Measurements from ENCODE around the gene PPM1H.
A peak's percentile ranks its signal among the peaks of the same experiment; 100 is the strongest.

The PPM1H gene

DNA sequence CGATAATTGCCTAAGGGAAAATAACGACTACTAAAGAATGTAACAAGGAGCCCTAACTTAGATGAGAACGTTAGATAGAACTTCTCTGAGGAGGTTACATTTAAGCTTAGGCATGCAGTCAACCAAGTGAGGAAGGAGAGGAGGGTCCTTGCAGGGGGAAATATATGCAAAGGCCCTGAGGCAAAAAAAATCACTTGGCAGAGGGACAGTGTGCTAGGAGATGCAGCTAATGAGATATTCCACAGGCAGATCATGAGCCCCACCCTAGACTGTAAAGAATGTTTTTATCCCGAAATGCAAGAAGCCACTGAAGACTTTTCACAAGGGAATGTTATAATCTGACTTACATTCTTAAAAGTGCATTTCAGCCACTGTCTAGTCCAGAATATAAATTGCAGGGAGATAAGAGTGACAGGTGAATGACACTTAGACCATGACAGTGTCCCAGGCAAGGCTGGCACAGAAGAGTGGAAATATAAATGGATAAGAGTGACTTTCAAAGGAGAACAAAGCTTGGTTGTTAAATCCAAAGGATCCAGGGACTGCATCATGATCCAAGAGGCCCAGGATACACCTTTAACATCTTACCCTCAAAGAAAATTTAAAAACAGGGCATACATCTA, 61.0 kb downstream of the PPM1H start:
- no peak for DNase-seq (ENCODE audit: low spot score)

DNA sequence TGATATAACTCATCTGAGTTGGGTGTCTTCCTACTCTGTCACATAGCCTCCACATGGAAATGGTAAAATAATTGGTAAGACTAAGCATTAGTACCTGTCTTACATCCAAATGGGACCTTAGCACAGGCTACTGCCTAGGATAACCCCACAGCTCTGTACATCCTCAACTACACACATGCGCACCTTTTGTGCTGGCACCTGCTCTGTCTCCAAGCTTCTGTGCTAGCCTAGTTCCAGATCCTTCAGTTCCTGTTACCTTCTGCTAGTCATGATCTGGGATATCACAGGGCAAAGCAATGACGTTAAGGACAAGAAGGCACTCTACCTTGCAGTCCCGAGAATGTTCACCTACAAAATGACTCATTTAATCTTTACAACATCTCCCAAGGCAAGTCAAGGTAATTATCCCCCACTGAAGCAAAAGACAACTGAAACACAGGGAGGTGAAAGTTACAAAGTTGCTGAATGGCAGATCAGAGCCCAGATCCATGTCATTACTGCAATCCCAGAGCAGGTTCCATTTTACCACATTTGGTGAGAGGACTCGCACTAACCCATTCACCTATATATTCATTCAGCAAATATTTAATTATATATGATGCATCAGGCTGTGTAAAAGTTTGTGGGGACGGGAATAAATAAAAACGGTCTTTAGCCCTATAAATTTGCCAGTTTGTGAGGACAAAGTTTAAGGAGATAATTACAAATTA, 61.7 kb downstream of the PPM1H start:
- no peak for DNase-seq (ENCODE audit: low spot score)

DNA sequence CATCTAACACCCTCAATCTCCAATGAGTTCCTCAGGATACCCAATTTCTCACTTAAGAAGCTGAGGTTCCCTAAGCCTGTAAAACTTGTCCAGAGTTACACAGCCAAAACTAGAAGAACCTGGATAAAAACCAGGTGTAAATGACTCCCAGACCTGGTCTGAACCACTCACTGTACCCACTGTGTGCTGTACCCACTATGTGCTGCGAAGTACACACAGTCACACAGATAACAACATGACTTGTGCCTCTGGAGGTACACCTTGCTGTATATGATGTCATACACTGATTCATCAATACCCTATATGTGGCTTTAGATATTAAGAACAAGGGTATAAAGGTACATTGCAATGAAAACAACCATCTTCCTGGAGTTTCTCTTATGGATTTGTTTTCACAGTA, 66.1 kb downstream of the PPM1H start:
- no peak for DNase-seq (ENCODE audit: low spot score)

DNA sequence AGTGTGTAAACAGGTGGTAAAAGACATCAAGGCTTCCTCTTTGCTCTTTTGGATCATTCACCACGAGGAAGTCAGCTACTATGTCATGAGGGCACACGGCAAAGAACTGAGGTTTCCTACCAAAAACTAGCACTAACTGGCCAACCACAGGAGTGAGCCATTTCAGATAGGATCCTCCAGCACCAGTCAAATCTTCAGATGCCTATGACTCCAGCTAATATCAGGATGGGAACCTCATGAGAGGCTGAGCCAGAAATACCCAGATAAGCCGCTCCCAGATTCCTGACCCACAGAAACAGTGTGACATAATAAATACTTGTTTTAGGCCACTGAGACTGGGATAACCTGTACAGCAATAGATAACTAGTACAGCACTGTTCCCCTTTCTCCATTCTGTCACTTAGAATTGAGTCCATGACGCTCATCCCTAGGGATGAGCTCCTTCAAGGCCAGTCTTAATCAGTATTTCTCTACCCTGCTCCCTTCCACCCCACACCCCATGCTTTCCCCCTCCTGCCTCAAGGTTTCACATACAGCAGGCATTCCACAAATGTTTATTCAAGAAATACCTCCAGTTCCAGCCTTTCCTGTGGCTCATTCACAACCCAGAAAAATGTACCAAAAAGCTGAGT, 68.4 kb downstream of the PPM1H start:
- DNase-seq (ENCODE audit: low spot score), result peak; percentile 33

DNA sequence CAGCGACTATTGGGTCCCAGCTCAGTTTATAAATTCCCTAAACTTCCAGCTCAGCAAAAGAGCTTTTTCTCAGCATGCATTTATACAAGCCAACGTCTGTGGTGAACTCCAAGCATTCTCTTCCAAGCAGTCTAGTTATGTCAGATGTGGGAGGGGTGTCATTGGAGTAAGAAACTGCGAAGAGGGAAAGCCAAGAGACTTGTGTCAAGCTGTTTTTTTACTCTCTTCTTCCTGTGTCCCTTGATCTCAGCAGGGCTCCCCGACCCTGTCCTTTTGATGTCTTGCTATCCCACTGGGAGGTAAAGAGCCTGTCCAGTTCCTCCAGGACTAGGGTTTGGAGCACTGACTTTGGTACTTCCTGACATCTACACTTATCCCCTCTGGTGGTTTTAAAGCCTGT, 69.0 kb downstream of the PPM1H start:
- peak; percentile 37 for DNase-seq (ENCODE audit: low spot score)

DNA sequence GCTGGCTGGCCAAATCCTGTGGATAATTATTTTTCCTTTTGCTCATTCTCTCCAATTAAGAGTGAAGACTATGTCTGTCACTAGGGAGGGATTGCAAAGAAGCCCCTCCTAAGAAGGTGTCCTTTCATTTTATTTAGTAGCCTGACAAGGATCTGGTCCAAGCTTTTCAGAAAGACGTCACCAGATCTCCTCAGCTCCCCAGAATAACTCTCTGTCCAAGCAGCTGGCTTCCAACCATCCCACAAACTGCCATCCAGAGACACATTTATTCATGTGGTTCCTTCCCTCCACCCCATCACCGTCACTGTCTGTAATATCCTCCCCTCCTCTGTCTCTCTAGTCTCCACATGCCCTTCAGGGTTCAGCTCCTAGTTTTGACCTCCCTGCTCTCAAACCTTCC, 69.9 kb downstream of the PPM1H start:
- DNase-seq (ENCODE audit: low spot score), result no peak

DNA sequence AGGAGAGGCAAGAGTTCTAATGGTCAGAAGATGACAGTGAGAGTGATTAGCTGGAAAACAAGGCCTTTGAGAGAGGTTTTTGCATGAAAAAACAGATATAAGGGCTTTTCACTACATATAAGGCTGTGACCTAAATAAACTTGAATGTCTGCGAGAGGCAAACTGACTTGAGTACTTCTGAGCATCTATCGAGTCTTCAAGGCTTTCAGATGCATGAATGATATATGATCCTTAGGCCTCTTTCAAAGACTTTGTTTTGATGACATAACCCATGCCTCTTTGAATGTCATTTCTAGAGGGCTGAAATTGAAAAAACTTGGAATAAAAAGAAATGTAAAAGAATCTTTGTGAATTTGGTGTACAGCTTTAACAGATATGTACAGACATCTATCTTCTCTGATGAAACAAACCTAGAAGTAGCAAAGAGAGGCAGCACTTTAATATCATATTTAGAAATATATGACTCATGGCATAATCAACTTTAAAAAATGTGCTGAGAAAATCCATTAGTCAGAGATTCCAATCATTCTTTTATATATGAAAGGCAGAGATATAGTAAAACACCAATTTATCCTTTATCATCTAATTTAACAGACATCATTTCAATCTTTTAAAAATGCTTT, 72.6 kb downstream of the PPM1H start:
- no peak for DNase-seq (ENCODE audit: low spot score)

DNA sequence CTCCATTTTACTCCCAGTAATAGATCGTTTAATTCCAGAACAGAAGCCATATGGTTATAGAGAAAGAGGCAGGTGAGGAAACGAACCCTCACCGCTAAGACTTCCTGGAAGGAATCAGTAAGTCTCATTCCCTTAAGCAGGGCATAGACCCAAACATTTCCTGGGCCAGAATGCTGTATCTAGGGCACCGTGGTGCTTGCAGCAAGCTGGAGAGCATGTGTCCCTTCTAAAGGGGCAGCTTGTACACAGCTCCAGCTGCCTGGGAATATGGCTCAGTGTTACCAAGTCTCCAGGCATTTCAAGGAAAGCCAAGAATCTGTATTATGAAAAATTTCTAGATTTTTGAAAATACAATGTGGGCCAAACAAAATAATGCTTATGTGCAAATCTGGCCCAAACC, 73.4 kb downstream of the PPM1H start:
- no peak for DNase-seq (ENCODE audit: low spot score)

DNA sequence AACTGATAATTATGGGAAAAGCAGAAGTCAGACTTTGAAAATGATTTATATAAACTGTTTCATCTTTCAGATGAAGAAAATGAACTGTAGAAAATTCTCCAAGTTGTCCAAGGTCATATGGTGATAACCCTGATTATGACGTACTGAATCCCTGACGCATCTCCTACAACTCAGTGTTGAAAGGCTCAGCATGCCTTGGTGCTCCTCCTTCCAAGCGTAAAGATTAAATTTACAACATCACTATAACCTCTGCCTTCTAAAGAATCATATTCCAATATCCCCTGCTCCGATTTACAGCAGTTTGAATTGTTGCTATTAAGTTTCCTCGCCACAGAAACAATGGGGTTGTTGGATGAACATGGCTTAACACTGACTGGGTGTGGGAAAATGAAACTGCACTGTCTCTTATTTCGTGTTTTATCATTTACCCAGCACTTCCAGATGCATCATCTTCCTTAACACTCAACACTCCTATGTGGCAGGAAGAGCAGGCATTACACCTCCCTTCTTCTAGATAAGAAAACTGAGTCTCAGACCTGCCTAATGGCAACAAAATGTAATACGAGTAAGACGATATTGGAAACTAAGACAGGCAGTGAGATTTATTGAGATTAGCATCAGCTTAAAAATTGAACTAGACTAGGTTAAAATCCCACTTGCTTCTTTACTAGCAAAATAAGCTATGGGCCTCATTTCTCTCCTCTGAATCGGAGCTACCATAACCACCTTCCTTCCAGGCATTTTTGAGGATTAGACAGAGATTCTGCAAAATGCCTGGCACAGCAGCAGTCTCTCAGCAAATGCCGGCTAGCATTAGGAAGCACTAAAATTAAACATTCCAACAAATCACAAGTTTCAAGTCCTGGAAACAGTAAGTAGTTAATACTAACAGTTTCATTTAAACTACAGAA, 74.2 kb downstream of the PPM1H start:
- DNase-seq (ENCODE audit: low spot score), result no peak

DNA sequence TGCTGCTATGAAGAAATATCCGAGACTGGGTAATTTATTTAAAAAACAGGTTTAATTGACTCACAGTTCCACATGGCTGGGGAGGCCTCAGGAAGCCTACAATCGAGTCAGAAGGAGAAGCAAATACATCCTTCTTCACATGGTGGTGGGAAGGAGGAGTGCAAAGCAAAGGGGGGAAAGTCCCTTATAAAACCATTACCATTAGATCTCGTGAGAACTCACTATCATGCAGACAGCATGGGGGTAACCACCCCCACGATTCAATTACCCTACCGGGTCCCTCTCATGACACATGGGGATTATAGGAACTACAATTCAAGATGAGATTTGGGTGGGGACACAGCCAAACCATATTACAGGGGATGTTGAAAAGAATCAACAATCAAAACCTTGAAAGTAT, 74.9 kb downstream of the PPM1H start:
- DNase-seq (ENCODE audit: low spot score), result no peak

DNA sequence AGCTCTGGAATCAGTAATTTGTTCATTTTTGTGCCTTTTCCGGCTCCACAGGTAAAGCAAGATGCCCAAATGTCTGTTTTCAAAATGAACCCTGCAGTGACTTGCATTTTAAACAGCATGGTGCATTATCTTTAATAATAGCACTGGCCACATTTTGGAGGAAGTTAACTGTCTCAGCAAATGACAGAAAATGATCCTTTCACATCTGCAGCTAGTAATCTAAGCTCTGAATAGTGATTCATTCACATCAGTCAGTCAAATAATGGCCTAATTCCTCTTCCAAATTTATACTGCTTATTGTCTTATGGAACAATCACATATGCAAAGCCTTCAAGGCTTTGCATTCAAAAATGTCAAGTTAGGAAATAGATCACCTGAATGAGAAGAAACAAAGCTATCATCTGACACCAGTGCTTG, 75.6 kb downstream of the PPM1H start:
- DNase-seq (ENCODE audit: low spot score), result no peak

DNA sequence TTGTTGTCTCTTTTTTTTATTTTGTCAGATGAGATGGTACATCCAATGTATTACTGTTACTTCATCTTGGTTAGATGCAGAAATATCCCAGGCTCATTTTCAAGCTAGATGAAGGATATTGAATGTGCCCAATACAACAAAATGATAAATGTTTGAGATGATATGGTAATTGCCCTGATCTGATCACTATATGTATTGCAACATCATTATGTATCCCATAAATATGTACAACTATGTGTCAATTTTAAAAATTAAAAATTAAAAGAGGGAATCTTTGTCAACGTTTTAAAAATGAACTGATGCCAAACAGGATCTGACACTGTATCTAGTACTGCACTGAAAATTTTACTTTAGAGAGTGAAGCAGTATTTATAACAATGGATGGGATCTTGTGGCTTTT, 78.5 kb downstream of the PPM1H start:
- DNase-seq (ENCODE audit: low spot score), result no peak

DNA sequence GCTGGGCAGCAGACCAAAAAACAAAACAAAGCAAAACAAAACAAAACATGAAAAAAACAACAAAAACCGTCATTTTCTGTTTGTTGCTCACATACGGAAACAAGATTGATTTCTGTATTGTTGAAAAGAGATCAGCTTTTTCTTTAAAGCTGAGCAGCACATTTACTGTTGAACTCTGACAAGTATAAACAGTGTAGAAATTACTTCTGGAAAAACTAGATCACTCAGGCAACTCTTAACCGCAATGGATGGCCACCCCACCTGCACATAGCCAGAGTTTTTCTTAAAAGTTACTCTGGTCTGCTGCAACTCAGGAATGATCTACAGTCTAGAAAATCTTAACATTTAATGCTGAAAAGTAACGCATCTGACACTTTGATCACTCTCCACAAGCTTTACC, 80.9 kb downstream of the PPM1H start:
- no peak for DNase-seq (ENCODE audit: low spot score)

DNA sequence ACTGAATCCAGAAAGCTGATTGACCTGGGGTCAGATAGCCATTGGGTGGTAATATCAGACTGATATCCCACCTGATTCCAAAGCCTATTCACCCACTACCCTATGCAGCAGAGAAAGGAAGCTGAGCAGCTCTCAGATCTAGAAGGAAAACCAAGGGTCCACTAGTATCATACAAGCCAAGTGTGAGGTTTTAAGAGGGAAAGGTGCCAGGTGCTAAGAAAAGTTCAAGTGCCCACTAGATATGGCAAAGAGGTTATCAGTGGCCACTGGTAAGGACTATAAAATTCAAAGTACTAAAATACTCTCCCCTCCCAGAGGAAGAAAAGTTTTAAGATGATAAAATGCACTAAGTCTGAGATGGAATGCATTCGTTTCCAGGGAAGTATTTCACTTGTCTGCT, 85.6 kb downstream of the PPM1H start:
- DNase-seq (ENCODE audit: low spot score), result no peak

DNA sequence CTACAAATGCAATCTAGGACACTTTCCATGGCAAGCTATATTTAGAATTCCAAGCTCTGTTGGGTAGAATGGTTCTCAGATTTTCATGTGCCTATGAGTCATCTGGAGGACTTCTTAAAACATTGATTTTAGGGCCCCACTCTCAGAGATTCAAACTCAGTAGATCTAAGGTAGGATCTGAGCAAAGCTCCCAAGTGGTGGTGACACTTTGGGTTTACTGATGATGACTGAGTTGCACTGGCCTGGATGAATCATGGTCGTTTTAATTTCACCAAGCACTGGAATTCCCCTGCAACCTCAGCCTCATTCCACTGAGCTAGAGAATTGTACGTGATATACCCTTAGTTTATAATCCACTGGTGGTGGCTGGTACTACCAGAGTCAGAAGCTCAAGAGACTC, 86.5 kb downstream of the PPM1H start:
- DNase-seq (ENCODE audit: low spot score), result no peak

DNA sequence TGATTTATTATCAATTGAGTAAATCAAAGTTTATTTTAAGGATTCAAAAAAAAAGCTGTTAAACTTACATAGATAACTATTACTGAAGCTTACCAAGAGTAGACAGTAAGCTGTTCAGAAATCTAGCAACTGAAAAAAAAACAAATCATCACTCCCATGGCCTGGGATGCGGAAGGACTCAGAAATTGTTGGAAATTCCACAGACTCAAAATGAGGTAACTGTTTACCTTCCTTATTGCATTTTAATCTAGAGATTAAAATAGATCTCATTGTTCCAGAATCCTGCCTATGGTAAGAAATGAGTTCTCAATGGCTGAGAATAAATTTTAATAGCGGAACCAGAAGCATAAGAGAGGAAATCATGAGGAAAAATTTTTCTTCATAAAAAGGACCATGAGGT, 87.2 kb downstream of the PPM1H start:
- DNase-seq (ENCODE audit: low spot score), result no peak

DNA sequence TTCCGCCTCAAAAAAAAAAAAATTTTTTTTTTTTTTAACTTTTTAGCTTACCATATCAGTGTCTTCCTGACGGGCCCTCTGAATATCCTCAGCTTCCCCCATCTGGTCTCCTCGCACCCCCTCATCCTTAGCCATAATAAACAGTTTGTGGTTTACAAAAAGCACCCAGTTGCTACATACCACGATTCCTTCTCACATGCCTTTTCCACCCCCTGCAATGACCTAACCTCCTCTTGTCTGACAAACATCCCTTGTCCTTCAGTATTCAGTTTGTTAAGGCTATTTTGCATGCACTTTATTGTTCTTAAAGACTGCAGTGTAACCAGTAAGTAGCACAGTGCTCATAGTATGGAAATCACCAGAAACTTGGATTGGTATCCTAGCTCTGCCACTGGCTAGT, 88.5 kb downstream of the PPM1H start:
- no peak for DNase-seq (ENCODE audit: low spot score)

DNA sequence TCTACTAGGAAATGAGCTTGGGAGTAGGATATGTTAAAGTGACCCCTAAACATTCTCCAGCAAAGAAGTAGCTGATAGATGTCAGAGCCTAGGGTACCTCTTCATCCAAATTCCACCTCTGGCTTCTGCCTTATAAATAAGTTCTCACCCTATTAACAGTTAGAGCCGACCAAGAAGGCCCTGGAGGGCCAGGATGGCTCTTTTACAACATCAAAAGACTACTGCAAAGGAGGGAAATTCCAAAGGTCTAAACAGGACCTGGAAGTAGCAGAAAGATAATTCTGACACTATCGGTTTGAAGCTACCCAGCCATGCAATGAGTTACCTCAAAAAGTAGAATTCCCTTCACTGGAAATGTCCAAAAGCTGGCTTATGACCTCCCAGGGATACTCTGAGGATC, 90.0 kb downstream of the PPM1H start:
- DNase-seq (ENCODE audit: low spot score), result no peak

DNA sequence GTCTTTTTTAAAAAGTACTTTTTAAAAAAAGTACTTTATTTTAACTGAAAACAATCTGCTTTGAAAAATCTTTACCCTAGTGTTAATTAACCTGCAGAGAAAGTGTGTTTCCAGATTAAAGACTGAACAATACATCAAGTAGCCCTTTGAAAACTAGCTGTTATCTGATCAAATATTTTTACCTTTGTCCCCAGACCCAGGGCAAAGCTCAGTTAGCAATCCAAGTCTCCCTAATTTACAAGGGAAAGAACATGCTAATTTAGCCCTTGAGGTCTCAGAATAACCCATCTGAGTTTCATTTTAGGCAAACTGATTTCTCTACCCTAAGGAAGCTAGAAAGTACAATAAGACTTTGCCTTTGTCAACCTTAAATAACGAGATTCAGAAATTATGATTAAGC, 91.2 kb downstream of the PPM1H start:
- no peak for DNase-seq (ENCODE audit: low spot score)

DNA sequence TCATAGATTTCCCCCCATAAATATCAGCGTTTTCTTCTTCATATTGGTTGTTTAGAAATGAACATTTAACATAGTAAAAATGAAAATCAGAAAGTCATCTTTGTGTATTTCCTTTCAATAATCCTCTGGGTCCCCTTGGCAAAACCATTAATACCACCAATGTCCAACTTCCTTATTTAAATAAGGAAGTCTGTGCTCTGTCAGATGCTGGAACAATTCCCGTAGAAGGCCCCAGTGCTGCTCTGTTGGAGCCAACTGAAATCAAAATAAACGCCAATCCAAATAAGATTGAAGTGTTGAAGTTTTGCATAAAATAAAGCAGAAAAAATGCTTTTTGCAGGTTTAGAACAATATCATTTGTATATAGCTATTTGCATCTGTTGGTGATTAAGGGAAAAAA, 93.1 kb downstream of the PPM1H start:
- no peak for DNase-seq (ENCODE audit: low spot score)

DNA sequence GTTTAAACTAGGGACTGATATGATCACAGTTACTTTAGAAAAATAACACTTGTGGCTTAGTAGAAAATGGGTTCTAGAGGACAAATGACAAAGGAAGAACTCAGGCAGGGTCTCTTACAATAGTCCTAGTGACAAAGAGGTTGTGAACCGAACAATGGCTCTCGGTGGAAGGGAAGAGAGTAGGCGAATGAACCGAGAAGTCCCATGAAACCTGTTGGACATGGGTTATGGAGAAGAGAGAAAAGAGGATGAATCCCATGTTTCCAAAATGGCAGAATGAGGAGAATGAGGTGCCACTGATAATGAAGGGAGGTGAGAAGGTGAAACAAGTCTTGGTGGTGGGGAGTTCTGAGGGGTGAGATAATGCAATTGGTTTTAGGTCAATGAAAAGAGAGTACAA, 94.1 kb downstream of the PPM1H start:
- DNase-seq (ENCODE audit: low spot score), result no peak
